Lower leg skin (tissue), 4 donors: Measurements from ENCODE around the gene ZBTB20. TPM values are rescaled to one million over a fixed set of nuclear protein-coding genes. Genes with fewer than 3 reads are reported as not detected.

Experiments used
- DNase-seq, 2 donors: peaks; one replicate each; pipeline ENCODE4 v3.0.0-alpha.2; 2019; ENCODE audit warnings: low spot score in 2 of 2
- H3K4me3 ChIP-seq: fragments of 200-600 bp; sonication (generic); 2 replicates; pipeline ENCODE4 v1.5.1; 2017; ENCODE audit warnings: mild to moderate bottlenecking, low read depth; ENCODE audit not compliant: poor library complexity, severe bottlenecking
- CTCF ChIP-seq, 3 donors: fragments of 450-650 bp; IDR thresholded peaks; one replicate each; pipeline ENCODE4 v1.5.1; 2016; ENCODE audit warnings: antibody characterized with exemption in 3 of 3, mild to moderate bottlenecking in 3 of 3, moderate library complexity in 2 of 3
- POLR2A ChIP-seq, 2 donors: fragments of 450-650 bp; IDR thresholded peaks; one replicate each; pipeline ENCODE4 v1.6.1; 2016 to 2017; ENCODE audit warnings: antibody characterized with exemption in 2 of 2, mild to moderate bottlenecking in 1 of 2, moderate library complexity in 1 of 2
- WGBS, 2 donors: methylation state at CpG; one replicate each; pipeline ENCODE4 v1.1.5; 2018; 5-methylcytosine and 5-hydroxymethylcytosine counted together
- intact Hi-C: fragments of 100-400 bp; cut with DNase I; formaldehyde crosslinking; loops from one replicate; pipeline ENCODE4 v1.15.0; 2023; ENCODE audit warnings: low total_unique reads
- total RNA-seq, 4 donors: library from RNA; depleted of rRNA; stranded (reverse); fragments of >200 nt; gene quantifications; one replicate each; pipeline ENCODE4 v1.1.0, GENCODE V29; 2016

Gene ZBTB20
- total RNA-seq, 4 donors from 2014 or later: 22.5 to 41.9 (median 33.1) TPM

GRCh38 chr3:115161866-115162265, 14.8 kb upstream of the ZBTB20 start:
- no peak for DNase-seq
- intact Hi-C loops: no loop called here
- TF ChIP-seq POLR2A (IDR thresholded peaks at IDR 0.05) (no peak), CTCF (IDR thresholded peaks at IDR 0.05) (no peak)
- WGBS, 2 donors: 39 to 63% methylated on average over 1 of the region's 1 CpG
- no peak overlapping the region for H3K4me3 ChIP-seq

GRCh38 chr3:115161168-115161834, 14.2 kb upstream of the ZBTB20 start:
- 95 to 96% methylated on average over 4 of the region's 4 CpGs for WGBS, 2 donors
- intact Hi-C loops: no loop called here
- no peak for DNase-seq
- no peak overlapping the region for H3K4me3 ChIP-seq
- no peak for TF ChIP-seq CTCF (IDR thresholded peaks at IDR 0.05)
- no peak for TF ChIP-seq POLR2A (IDR thresholded peaks at IDR 0.05)

GRCh38 chr3:115160295-115160694, 13.2 kb upstream of the ZBTB20 start:
- intact Hi-C loops: no loop called here
- TF ChIP-seq POLR2A (IDR thresholded peaks at IDR 0.05): no peak
- TF ChIP-seq CTCF (IDR thresholded peaks at IDR 0.05): no peak
- DNase-seq: no peak
- WGBS, 2 donors: 89 to 94% methylated on average over 1 of the region's 1 CpG
- no peak overlapping the region for H3K4me3 ChIP-seq

- TF ChIP-seq POLR2A (IDR thresholded peaks at IDR 0.05): no peak
- TF ChIP-seq CTCF (IDR thresholded peaks at IDR 0.05): no peak
- WGBS, 2 donors: 74 to 76% methylated on average over 4 of the region's 4 CpGs
- H3K4me3 ChIP-seq: no peak overlapping the region
- intact Hi-C loops: no loop called here
- no peak for DNase-seq
Observed at GRCh38 chr3:115156046-115156654, 9.1 kb upstream of the ZBTB20 start.

- 59 to 64% methylated on average over 3 of the region's 3 CpGs for WGBS, 2 donors
- H3K4me3 ChIP-seq: no peak overlapping the region
- intact Hi-C loops: no loop called here
- DNase-seq: no peak
- TF ChIP-seq POLR2A (IDR thresholded peaks at IDR 0.05) (no peak), CTCF (IDR thresholded peaks at IDR 0.05) (no peak)
Observed at GRCh38 chr3:115154611-115155010, 7.5 kb upstream of the ZBTB20 start.
